WTC11 (cell line): ENCODE results near the gene HEPHL1. TPM values are rescaled to one million over a fixed set of nuclear protein-coding genes. Genes with fewer than 3 reads are reported as not detected.

ENCODE experiments used
- ATAC-seq: fragments of 200-7000 bp; cut with Tn5 transposase; 2 replicates; pipeline ENCODE4 v1.10.0; 2021; ENCODE audit warnings: mild to moderate bottlenecking, moderate library complexity
- CTCF ChIA-PET: fragments of 300-600 bp; sonication (Branson Sonifier 250); formaldehyde crosslinking; loops from one replicate; lab custom pipeline; 2021; ENCODE audit warnings: antibody characterized with exemption; lab: Charles Lee
- POLR2A ChIA-PET: fragments of 350-600 bp; sonication (Branson Sonifier 250); formaldehyde crosslinking; loops from one replicate; lab custom pipeline; 2021; ENCODE audit warnings: antibody characterized with exemption; lab: Charles Lee
- DNase-seq: peaks from one replicate; pipeline ENCODE4 v3.0.0; 2021; ENCODE audit warnings: low spot score
- H3K27ac Mint-ChIP-seq: 2 replicates; pipeline ENCODE4 v1.8.0; 2021; ENCODE audit warnings: mixed read lengths
- H3K27me3 Mint-ChIP-seq: 2 replicates; pipeline ENCODE4 v1.8.0; 2021; ENCODE audit warnings: low read depth, mild to moderate bottlenecking, moderate library complexity, mixed read lengths
- H3K36me3 Mint-ChIP-seq: 2 replicates; pipeline ENCODE4 v1.8.0; 2021; ENCODE audit warnings: mixed read lengths
- H3K4me1 Mint-ChIP-seq: 2 replicates; pipeline ENCODE4 v1.8.0; 2022; ENCODE audit warnings: mixed read lengths
- H3K4me3 Mint-ChIP-seq: 2 replicates; pipeline ENCODE4 v1.8.0; 2021; ENCODE audit warnings: mild to moderate bottlenecking, moderate library complexity, mixed read lengths
- H3K9me3 Mint-ChIP-seq: 2 replicates; pipeline ENCODE4 v1.8.0; 2021; ENCODE audit warnings: mixed read lengths
- ATF3 ChIP-seq: sonication (generic); formaldehyde crosslinking; conservative IDR thresholded peaks from 2 replicates; pipeline ENCODE4 v1.8.1; 2022; ENCODE audit warnings: mild to moderate bottlenecking, missing genetic modification reagents
- E2F4 ChIP-seq: sonication (generic); formaldehyde crosslinking; IDR thresholded peaks from 2 replicates; pipeline ENCODE4 v1.8.1; 2022; ENCODE audit warnings: low read depth, mild to moderate bottlenecking, moderate library complexity, missing genetic modification reagents, borderline replicate concordance
- E2F5 ChIP-seq: sonication (generic); formaldehyde crosslinking; IDR thresholded peaks from 2 replicates; pipeline ENCODE4 v1.8.1; 2022; ENCODE audit warnings: mild to moderate bottlenecking, moderate library complexity, missing genetic modification reagents
- EMX1 ChIP-seq: fragments of 250-450 bp; sonication (Bioruptor Pico); IDR thresholded peaks from 2 replicates; pipeline ENCODE4 v1.8.0; 2021; ENCODE audit warnings: mild to moderate bottlenecking
- ESRRA ChIP-seq: sonication (generic); formaldehyde crosslinking; IDR thresholded peaks from 2 replicates; pipeline ENCODE4 v1.8.1; 2022; ENCODE audit warnings: mild to moderate bottlenecking, missing genetic modification reagents, borderline replicate concordance
- ETV6 ChIP-seq: sonication (generic); formaldehyde crosslinking; IDR thresholded peaks from 2 replicates; pipeline ENCODE4 v1.8.1; 2022; ENCODE audit warnings: mild to moderate bottlenecking, missing genetic modification reagents
- FOXJ3 ChIP-seq: sonication (generic); formaldehyde crosslinking; IDR thresholded peaks from 2 replicates; pipeline ENCODE4 v1.9.0; 2021; ENCODE audit warnings: missing genetic modification reagents, mild to moderate bottlenecking, borderline replicate concordance
- FOXP1 ChIP-seq: sonication (generic); formaldehyde crosslinking; IDR thresholded peaks from 2 replicates; pipeline ENCODE4 v1.8.0; 2022; ENCODE audit warnings: missing genetic modification reagents, mild to moderate bottlenecking, moderate library complexity, borderline replicate concordance
- GABPB1 ChIP-seq: sonication (generic); formaldehyde crosslinking; IDR thresholded peaks from 2 replicates; pipeline ENCODE4 v1.8.1; 2023; ENCODE audit warnings: mild to moderate bottlenecking, missing genetic modification reagents
- GRHL2 ChIP-seq: fragments of 250-450 bp; sonication (Bioruptor Pico); IDR thresholded peaks from 2 replicates; pipeline ENCODE4 v1.8.0; 2022; ENCODE audit warnings: mild to moderate bottlenecking, moderate library complexity; ENCODE audit not compliant: insufficient replicate concordance, severe bottlenecking
- JUN ChIP-seq: sonication (generic); formaldehyde crosslinking; IDR thresholded peaks from 2 replicates; pipeline ENCODE4 v1.8.0; 2023; ENCODE audit warnings: mild to moderate bottlenecking, missing genetic modification reagents
- OVOL2 ChIP-seq: fragments of 250-450 bp; sonication (Bioruptor Pico); IDR thresholded peaks from 2 replicates; pipeline ENCODE4 v1.9.0; 2021; ENCODE audit warnings: mild to moderate bottlenecking, borderline replicate concordance
- SP1 ChIP-seq: sonication (generic); formaldehyde crosslinking; conservative IDR thresholded peaks from 2 replicates; pipeline ENCODE4 v1.8.1; 2022; ENCODE audit warnings: missing genetic modification reagents
- TCF7 ChIP-seq: sonication (generic); formaldehyde crosslinking; IDR thresholded peaks from 2 replicates; pipeline ENCODE4 v1.8.0; 2022; ENCODE audit warnings: mild to moderate bottlenecking, low read depth, missing genetic modification reagents, moderate library complexity
- TEAD1 ChIP-seq: sonication (generic); formaldehyde crosslinking; IDR thresholded peaks from 2 replicates; pipeline ENCODE4 v1.8.0; 2022; ENCODE audit warnings: mild to moderate bottlenecking, missing genetic modification reagents
- ZBTB21 ChIP-seq: sonication (generic); formaldehyde crosslinking; IDR thresholded peaks from 2 replicates; pipeline ENCODE4 v1.8.1; 2023; ENCODE audit warnings: mild to moderate bottlenecking, missing genetic modification reagents, borderline replicate concordance
- ZNF121 ChIP-seq: sonication (generic); formaldehyde crosslinking; IDR thresholded peaks from 2 replicates; pipeline ENCODE4 v1.8.0; 2023; ENCODE audit warnings: missing genetic modification reagents
- ZNF219 ChIP-seq: sonication (generic); formaldehyde crosslinking; IDR thresholded peaks from 2 replicates; pipeline ENCODE4 v1.8.0; 2023; ENCODE audit warnings: missing genetic modification reagents, mild to moderate bottlenecking, borderline replicate concordance
- ZNF232 ChIP-seq: sonication (generic); formaldehyde crosslinking; IDR thresholded peaks from 2 replicates; pipeline ENCODE4 v1.8.0; 2022; ENCODE audit warnings: mild to moderate bottlenecking, missing genetic modification reagents
- ZNF281 ChIP-seq: sonication (generic); formaldehyde crosslinking; IDR thresholded peaks from 2 replicates; pipeline ENCODE4 v1.8.0; 2023; ENCODE audit warnings: mild to moderate bottlenecking, missing genetic modification reagents
- ZNF317 ChIP-seq: sonication (generic); formaldehyde crosslinking; IDR thresholded peaks from 2 replicates; pipeline ENCODE4 v1.8.1; 2023; ENCODE audit warnings: low read depth, mild to moderate bottlenecking, moderate library complexity, missing genetic modification reagents, borderline replicate concordance
- total RNA-seq: library from RNA; stranded (reverse); gene quantifications from 3 replicates; pipeline ENCODE4 v1.2.3, GENCODE V29; 2021
- TF ChIP-seq, protein P1 (sequence below): sonication (generic); formaldehyde crosslinking; IDR thresholded peaks from 2 replicates; pipeline ENCODE4 v1.8.0; 2022; ENCODE audit warnings: mild to moderate bottlenecking, missing genetic modification reagents
- TF ChIP-seq, protein P2 (sequence below): fragments of 250-450 bp; sonication (Bioruptor Pico); IDR thresholded peaks from 2 replicates; pipeline ENCODE4 v1.9.0; 2021; ENCODE audit warnings: moderate library complexity, mild to moderate bottlenecking, inconsistent platforms, borderline replicate concordance
- TF ChIP-seq, protein P3 (sequence below): fragments of 250-450 bp; sonication (Bioruptor Pico); IDR thresholded peaks from 2 replicates; pipeline ENCODE4 v1.9.0; 2021; ENCODE audit warnings: mild to moderate bottlenecking
- TF ChIP-seq, protein P4 (sequence below): sonication (generic); formaldehyde crosslinking; IDR thresholded peaks from 2 replicates; pipeline ENCODE4 v1.8.1; 2022; ENCODE audit warnings: low read depth, missing genetic modification reagents, borderline replicate concordance

HEPHL1 gene
- total RNA-seq, 1 experiment from 2014 or later, result 0.13 TPM

DNA sequence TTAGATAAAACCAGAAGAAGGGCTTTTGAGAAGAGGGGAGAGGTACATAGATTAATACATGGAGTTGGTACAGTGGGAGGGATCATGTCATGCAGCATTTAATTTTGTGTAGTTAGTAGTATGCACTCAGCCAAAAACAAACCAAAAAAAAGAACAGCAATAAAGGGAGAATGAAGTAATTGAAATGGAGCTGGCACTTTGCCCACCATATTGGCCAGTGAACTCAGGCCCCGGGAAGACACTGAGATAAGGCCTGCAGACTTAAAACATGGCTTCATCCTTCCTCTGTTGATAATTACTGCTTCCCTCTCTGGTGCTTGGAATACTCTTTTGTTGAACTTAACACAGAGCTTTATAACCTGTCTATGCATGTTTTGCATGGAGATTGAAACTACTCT, 110.6 kb downstream of the HEPHL1 start:
- Mint-ChIP-seq H3K27ac (no peak overlapping the region), H3K4me1 (peaks cover 53% of the 10 kb centered on the region), H3K27me3 (no peaks in the 10 kb centered on the region), H3K9me3 (no peaks in the 10 kb centered on the region), H3K36me3 (peaks cover 8% of the 10 kb centered on the region), H3K4me3 (no peak overlapping the region)
- ChIA-PET CTCF (interaction anchor here (1.0 kb wide), 1 partner anchor 12 kb away, joined by 4 read pairs; no protein-coding TSS in a partner anchor), POLR2A (interaction anchor here (1.3 kb wide), 1 partner anchor 19 kb away, joined by 3 read pairs; no protein-coding TSS in a partner anchor)
- DNase-seq (no peak), ATAC-seq (no peak)
- no peak for TF ChIP-seq ETV6 (CRISPR knock-in tag)
- TF ChIP-seq GRHL2, result no peak
- TF ChIP-seq, protein P1, sequence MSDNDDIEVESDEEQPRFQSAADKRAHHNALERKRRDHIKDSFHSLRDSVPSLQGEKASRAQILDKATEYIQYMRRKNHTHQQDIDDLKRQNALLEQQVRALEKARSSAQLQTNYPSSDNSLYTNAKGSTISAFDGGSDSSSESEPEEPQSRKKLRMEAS (CRISPR knock-in tag), result no peak
- TF ChIP-seq FOXP1 (CRISPR knock-in tag), result no peak
- no peak for TF ChIP-seq E2F4 (CRISPR knock-in tag)
- TF ChIP-seq ZNF219 (CRISPR knock-in tag), result no peak

- TF ChIP-seq ATF3 (CRISPR knock-in tag), result no peak
- no peak for TF ChIP-seq ZNF121 (CRISPR knock-in tag)
- no peak for TF ChIP-seq ESRRA (CRISPR knock-in tag)
- TF ChIP-seq JUN (CRISPR knock-in tag), result no peak
- TF ChIP-seq OVOL2 (CRISPR knock-in tag), result no peak
- TF ChIP-seq ZBTB21 (CRISPR knock-in tag), result no peak
- TF ChIP-seq, protein P2, sequence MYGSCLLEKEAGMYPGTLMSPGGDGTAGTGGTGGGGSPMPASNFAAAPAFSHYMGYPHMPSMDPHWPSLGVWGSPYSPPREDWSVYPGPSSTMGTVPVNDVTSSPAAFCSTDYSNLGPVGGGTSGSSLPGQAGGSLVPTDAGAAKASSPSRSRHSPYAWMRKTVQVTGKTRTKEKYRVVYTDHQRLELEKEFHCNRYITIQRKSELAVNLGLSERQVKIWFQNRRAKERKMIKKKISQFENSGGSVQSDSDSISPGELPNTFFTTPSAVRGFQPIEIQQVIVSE, result no peak
- no peak for TF ChIP-seq TEAD1 (CRISPR knock-in tag)
- TF ChIP-seq, protein P3, sequence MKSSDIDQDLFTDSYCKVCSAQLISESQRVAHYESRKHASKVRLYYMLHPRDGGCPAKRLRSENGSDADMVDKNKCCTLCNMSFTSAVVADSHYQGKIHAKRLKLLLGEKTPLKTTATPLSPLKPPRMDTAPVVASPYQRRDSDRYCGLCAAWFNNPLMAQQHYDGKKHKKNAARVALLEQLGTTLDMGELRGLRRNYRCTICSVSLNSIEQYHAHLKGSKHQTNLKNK (CRISPR knock-in tag), result no peak
- H3K9me3 Mint-ChIP-seq, result no peaks in the 10 kb centered on the region
- H3K27ac Mint-ChIP-seq, result no peak overlapping the region
- H3K27me3 Mint-ChIP-seq, result no peaks in the 10 kb centered on the region
- DNase-seq (no peak), ATAC-seq (no peak)
- POLR2A ChIA-PET, result interaction anchor here (1.3 kb wide), 1 partner anchor 19 kb away, joined by 3 read pairs; no protein-coding TSS in a partner anchor
- H3K4me3 Mint-ChIP-seq, result no peak overlapping the region
- CTCF ChIA-PET, result no interaction called here
- H3K36me3 Mint-ChIP-seq, result peaks cover 8% of the 10 kb centered on the region
- peaks cover 50% of the 10 kb centered on the region for H3K4me1 Mint-ChIP-seq
Observed at GRCh38 chr11:94132152-94132558, 111.0 kb downstream of the HEPHL1 start.

- peaks cover 44% of the 10 kb centered on the region for H3K4me1 Mint-ChIP-seq
- peak overlapping the region; percentile 18; the same call in 1 of the 2 replicates for H3K27ac Mint-ChIP-seq
- H3K9me3 Mint-ChIP-seq, result no peaks in the 10 kb centered on the region
- H3K4me3 Mint-ChIP-seq, result no peak overlapping the region
- peaks cover 8% of the 10 kb centered on the region for H3K36me3 Mint-ChIP-seq
- ATAC-seq, result no peak
- ChIA-PET POLR2A (no interaction called here), CTCF (no interaction called here)
- H3K27me3 Mint-ChIP-seq, result no peaks in the 10 kb centered on the region
- DNase-seq, result no peak
- TF ChIP-seq ZNF281 (no peak), SP1 (CRISPR knock-in tag) (no peak), ZNF232 (CRISPR knock-in tag) (no peak), FOXJ3 (CRISPR knock-in tag) (no peak), E2F5 (CRISPR knock-in tag) (no peak), ZNF317 (CRISPR knock-in tag) (no peak), TCF7 (CRISPR knock-in tag) (no peak), GRHL2 (no peak), EMX1 (CRISPR knock-in tag) (no peak), GABPB1 (CRISPR knock-in tag) (no peak)
- TF ChIP-seq, protein P4, sequence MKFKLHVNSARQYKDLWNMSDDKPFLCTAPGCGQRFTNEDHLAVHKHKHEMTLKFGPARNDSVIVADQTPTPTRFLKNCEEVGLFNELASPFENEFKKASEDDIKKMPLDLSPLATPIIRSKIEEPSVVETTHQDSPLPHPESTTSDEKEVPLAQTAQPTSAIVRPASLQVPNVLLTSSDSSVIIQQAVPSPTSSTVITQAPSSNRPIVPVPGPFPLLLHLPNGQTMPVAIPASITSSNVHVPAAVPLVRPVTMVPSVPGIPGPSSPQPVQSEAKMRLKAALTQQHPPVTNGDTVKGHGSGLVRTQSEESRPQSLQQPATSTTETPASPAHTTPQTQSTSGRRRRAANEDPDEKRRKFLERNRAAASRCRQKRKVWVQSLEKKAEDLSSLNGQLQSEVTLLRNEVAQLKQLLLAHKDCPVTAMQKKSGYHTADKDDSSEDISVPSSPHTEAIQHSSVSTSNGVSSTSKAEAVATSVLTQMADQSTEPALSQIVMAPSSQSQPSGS (CRISPR knock-in tag), result no peak
Observed at GRCh38 chr11:94132823-94133408, 111.8 kb downstream of the HEPHL1 start.
